ENCODE results near the gene JARID2. TPM values are rescaled to one million over a fixed set of nuclear protein-coding genes. Genes with fewer than 3 reads are reported as not detected.

Gene JARID2
- total RNA-seq, 2 donors from 2014 or later: 9.1 to 10.7 TPM

DNA sequence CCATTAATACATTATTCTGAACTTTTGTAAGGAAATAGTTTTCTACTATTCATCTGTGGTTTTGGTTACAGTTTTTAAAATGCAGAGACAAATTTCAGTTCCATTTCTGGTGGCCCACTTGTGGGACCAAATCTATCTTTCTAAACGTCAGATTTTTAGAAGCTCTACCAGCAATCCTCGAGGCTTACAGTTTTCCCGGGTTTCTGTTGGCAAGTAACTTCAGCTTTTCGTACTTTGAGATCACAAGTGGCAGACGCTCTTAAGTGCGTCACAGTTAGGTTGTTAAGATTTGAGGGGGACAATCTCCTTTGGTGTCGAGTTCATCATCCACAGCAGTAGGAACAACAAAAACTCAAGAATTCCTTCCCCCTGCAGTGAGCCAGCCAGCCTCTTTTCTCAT lies 60.0 kb downstream of the JARID2 start:
- Histone ChIP-seq H3K27ac (no peak overlapping the region), H3K9ac (ENCODE audit: low read depth in 2 of 2, low read length in 2 of 2) (no peak overlapping the region), H3K4me3 (no peak overlapping the region), H3K4me1 (peaks cover 4% of the 10 kb centered on the region), H3K27me3 (no peaks in the 10 kb centered on the region), H3K36me3 (no peaks in the 10 kb centered on the region), H3K9me3 (no peaks in the 10 kb centered on the region)
- no peak for DNase-seq
- TF ChIP-seq, protein P1, sequence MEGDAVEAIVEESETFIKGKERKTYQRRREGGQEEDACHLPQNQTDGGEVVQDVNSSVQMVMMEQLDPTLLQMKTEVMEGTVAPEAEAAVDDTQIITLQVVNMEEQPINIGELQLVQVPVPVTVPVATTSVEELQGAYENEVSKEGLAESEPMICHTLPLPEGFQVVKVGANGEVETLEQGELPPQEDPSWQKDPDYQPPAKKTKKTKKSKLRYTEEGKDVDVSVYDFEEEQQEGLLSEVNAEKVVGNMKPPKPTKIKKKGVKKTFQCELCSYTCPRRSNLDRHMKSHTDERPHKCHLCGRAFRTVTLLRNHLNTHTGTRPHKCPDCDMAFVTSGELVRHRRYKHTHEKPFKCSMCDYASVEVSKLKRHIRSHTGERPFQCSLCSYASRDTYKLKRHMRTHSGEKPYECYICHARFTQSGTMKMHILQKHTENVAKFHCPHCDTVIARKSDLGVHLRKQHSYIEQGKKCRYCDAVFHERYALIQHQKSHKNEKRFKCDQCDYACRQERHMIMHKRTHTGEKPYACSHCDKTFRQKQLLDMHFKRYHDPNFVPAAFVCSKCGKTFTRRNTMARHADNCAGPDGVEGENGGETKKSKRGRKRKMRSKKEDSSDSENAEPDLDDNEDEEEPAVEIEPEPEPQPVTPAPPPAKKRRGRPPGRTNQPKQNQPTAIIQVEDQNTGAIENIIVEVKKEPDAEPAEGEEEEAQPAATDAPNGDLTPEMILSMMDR (IDR thresholded peaks at IDR 0.05): no peak
- intact Hi-C loops (cut with DNase I): no loop called here

DNA sequence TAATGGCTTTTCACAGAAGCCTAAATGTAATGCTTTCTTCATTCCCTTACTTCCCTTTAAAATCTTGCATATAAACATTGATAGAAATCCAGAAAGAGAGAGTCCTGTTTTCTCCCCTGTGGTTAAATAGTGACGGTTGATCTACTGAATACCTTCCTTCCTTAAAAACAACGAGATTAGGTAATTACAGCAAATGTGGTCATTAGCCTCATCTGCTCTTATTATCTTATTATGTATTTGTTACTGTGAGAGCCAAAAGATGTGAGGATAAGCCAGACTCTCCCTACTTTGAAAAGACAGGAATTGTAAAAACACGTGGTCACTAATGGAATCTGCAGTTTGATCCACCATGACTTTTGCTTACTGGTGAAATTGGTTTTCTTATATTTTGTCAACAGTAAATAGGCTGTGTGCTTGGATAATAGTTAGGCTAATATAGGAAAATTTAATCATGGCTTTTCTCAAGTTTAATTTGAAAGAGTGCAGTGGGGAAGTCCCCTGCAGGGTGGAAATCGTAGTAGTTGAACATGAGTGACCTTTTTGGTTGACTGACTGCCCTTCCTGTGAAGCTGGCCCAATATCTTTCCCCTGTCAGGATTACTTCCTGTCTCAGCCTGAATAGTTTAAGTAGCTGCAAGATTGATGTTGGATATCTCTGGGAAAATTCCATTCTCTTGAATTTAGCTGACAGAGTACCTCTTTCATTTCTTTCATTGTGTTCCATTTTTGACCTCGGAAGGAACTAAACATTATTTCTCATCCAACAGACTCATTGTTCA lies 62.8 kb downstream of the JARID2 start:
- H3K9me3 ChIP-seq: no peaks in the 10 kb centered on the region
- H3K4me1 ChIP-seq: peaks cover 7% of the 10 kb centered on the region
- no peaks in the 10 kb centered on the region for H3K27me3 ChIP-seq
- no peak overlapping the region for H3K9ac ChIP-seq (ENCODE audit: low read depth in 2 of 2, low read length in 2 of 2)
- no peak overlapping the region for H3K27ac ChIP-seq
- TF ChIP-seq, protein P1 (IDR thresholded peaks at IDR 0.05): no peak
- intact Hi-C loops (cut with DNase I): no loop called here
- no peaks in the 10 kb centered on the region for H3K36me3 ChIP-seq
- H3K4me3 ChIP-seq: no peak overlapping the region
- DNase-seq: no peak

DNA sequence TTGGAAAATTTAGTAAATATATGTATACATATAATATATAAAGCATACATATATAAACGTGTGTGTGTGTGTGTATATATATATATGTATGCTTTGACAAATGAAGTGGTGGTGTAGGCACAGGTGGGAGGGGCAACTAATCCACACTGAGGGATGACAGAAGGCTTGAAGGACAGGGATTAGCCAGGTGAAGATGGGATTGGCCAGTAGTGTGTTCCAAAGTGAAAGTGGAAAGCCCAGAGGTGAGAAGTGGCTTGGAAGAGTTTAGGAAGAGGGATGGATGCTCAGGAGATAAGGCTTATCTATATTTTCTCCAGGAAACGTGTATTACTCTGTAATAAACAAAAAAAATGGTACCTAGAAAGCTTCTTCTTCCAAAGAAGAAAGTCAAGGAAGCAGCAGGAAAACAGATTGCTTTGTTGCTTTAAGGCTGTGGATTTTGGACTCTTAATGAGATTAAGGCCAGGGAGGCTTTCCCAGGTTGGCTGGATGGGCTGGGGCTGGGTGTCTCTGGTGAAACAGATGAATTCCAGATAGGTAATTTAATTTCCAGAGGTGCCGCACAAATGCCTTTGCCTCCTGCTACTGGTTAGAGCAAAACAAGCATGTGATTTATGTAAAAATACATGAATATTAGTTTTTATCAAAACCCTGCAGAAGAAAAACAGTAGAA lies 63.9 kb downstream of the JARID2 start:
- H3K4me1 ChIP-seq: peaks cover 3% of the 10 kb centered on the region
- H3K27ac ChIP-seq: no peak overlapping the region
- TF ChIP-seq, protein P1 (IDR thresholded peaks at IDR 0.05): no peak
- no peak overlapping the region for H3K9ac ChIP-seq (ENCODE audit: low read depth in 2 of 2, low read length in 2 of 2)
- no peaks in the 10 kb centered on the region for H3K9me3 ChIP-seq
- H3K36me3 ChIP-seq: no peaks in the 10 kb centered on the region
- H3K4me3 ChIP-seq: no peak overlapping the region
- DNase-seq: no peak
- intact Hi-C loops (cut with DNase I): no loop called here
- no peaks in the 10 kb centered on the region for H3K27me3 ChIP-seq

DNA sequence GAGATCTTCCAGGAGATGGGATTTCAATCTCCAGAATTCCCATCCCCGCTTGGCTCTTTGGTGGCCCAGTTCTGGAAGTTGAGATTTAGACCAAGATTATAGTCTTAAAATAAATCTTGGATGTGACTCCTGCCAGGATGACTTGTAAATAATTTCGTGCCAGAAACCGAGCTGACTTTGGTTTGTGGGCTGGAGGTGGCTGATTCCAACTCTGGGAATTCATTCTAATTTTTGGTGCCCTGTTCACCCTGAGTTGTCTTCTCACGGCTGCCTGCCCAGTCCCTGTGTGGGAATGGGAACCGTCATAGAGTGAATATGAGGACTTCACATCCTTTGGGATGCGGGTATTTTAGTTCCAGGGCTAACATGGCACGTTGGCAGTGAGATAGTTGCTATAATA lies 64.8 kb downstream of the JARID2 start:
- no peak for DNase-seq
- Histone ChIP-seq H3K4me1 (peaks cover 3% of the 10 kb centered on the region), H3K36me3 (no peaks in the 10 kb centered on the region), H3K9me3 (no peaks in the 10 kb centered on the region), H3K4me3 (no peak overlapping the region), H3K27ac (no peak overlapping the region), H3K9ac (ENCODE audit: low read depth in 2 of 2, low read length in 2 of 2) (no peak overlapping the region), H3K27me3 (no peaks in the 10 kb centered on the region)
- intact Hi-C loops (cut with DNase I): no loop called here
- TF ChIP-seq, protein P1 (IDR thresholded peaks at IDR 0.05): no peak

DNA sequence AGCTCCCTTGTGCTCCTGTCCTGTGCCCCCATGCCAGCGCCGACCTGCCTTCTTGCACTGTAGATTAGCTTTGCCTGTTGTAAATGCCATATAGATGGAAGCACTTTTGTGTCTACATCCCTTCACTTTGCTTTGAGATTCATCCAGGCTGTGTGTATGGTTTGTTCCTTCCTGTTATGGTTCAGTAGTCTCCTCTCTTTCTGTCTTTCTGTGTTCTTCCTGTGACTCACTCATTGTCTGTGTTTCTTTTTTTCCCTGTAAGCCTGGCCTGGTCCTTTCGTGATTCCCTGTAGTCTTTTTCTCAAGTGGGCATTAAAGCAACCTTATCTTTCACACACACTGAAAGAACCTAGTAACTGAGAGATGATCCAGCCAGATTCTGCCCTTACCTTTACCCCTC lies 66.6 kb downstream of the JARID2 start:
- Histone ChIP-seq H3K36me3 (no peaks in the 10 kb centered on the region), H3K9me3 (no peaks in the 10 kb centered on the region), H3K27ac (no peak overlapping the region), H3K9ac (ENCODE audit: low read depth in 2 of 2, low read length in 2 of 2) (no peak overlapping the region), H3K4me1 (peaks cover 3% of the 10 kb centered on the region), H3K27me3 (no peaks in the 10 kb centered on the region), H3K4me3 (no peak overlapping the region)
- TF ChIP-seq, protein P1 (IDR thresholded peaks at IDR 0.05): no peak
- intact Hi-C loops (cut with DNase I): no loop called here
- DNase-seq: no peak

Data from colonic mucosa (tissue), 4 donors.